NB4 (cell line): Measurements from ENCODE around the gene SLMAP.

ENCODE experiments used
- POLR2A ChIP-seq: IDR thresholded peaks from 2 replicates; pipeline ENCODE4 v1.6.1; 2011; ENCODE audit warnings: mild to moderate bottlenecking; ENCODE audit not compliant: insufficient read length; ENCODE audit errors: extremely low read depth
- TF ChIP-seq, protein P1 (sequence below): IDR thresholded peaks from one replicate; pipeline ENCODE4 v1.5.1; 2012; ENCODE audit warnings: low read depth, low read length
- TF ChIP-seq, protein P2 (sequence below): IDR thresholded peaks from 2 replicates; pipeline ENCODE4 v1.6.1; 2011; ENCODE audit warnings: low read depth, low read length

DNA sequence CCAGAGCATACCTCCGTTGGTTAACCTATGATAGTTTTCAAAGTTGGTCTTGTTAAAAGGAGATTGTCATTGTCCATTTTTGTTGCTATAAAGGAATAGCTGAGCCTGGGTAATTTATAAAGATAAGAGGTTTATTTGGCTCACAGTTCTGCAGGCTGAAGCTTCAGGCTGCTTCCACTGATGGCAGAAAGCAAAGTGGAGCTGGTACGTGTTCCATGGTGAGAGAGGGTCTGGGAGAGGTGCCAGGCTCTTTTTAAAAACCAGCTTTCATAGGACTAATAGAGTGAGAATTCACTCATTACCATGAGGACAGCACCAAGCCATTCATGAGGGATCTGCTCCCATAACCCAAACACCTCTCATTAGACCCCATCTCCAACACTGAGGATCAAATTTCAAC lies 107.3 kb downstream of the SLMAP start:
- TF ChIP-seq, protein P1, sequence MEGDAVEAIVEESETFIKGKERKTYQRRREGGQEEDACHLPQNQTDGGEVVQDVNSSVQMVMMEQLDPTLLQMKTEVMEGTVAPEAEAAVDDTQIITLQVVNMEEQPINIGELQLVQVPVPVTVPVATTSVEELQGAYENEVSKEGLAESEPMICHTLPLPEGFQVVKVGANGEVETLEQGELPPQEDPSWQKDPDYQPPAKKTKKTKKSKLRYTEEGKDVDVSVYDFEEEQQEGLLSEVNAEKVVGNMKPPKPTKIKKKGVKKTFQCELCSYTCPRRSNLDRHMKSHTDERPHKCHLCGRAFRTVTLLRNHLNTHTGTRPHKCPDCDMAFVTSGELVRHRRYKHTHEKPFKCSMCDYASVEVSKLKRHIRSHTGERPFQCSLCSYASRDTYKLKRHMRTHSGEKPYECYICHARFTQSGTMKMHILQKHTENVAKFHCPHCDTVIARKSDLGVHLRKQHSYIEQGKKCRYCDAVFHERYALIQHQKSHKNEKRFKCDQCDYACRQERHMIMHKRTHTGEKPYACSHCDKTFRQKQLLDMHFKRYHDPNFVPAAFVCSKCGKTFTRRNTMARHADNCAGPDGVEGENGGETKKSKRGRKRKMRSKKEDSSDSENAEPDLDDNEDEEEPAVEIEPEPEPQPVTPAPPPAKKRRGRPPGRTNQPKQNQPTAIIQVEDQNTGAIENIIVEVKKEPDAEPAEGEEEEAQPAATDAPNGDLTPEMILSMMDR = no peak
- TF ChIP-seq, protein P2, sequence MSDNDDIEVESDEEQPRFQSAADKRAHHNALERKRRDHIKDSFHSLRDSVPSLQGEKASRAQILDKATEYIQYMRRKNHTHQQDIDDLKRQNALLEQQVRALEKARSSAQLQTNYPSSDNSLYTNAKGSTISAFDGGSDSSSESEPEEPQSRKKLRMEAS = no peak
- TF ChIP-seq POLR2A = no peak
